ENCODE measurements around the gene STOX1.

GRCh38 chr10:68781613-68782574, 45.4 kb upstream of the STOX1 start:
- TF ChIP-seq CTCF (IDR thresholded peaks at IDR 0.05; ENCODE audit: poor library complexity) (no peak), EZH2phosphoT487 (IDR thresholded peaks at IDR 0.05; ENCODE audit: low read depth, severe bottlenecking, unreplicated experiment) (no peak)
